HCT116 (cell line): ENCODE results near the gene MYO3B. TPM values are rescaled to one million over a fixed set of nuclear protein-coding genes. Genes with fewer than 3 reads are reported as not detected.
"Not testable (repeated sequence)": the region's sequence is repeated elsewhere in the genome, so short reads cannot be mapped to it uniquely, and the experiment has no call there.

ENCODE experiments used
- ATAC-seq: fragments of 200-7000 bp; cut with Tn5 transposase; 2 replicates; pipeline ENCODE4 v1.9.1; 2020; ENCODE audit warnings: mild to moderate bottlenecking, moderate library complexity
- BruUV-seq: library from RNA; stranded (reverse); fragments of 400-500 nt; replicated peaks from 2 replicates; lab custom pipeline; 2021; lab: Mats Ljungman, UMichigan
- CTCF ChIA-PET: fragments of 300-600 bp; sonication (Branson Sonifier 250); formaldehyde crosslinking; loops from one replicate; lab custom pipeline; 2021; ENCODE audit warnings: antibody characterized with exemption; lab: Charles Lee
- POLR2A ChIA-PET: fragments of 300-600, 350-600 bp; sonication (Branson Sonifier 250); formaldehyde crosslinking; loops from one replicate; lab custom pipeline; 2021; ENCODE audit warnings: antibody characterized with exemption; lab: Charles Lee
- RAD21 ChIA-PET, 2 experiments: fragments of 300-600 bp; sonication (Branson Sonifier 250); formaldehyde crosslinking; loops; one replicate each; lab custom pipeline; 2023; ENCODE audit warnings: low total read pairs in 2 of 2; ENCODE audit not compliant: uncharacterized antibody in 2 of 2, unreplicated experiment in 2 of 2, low non-redundant PET in 1 of 2; lab: Charles Lee
- DNase-seq: peaks from one replicate; pipeline ENCODE4 v3.0.0-alpha.2; 2010; ENCODE audit warnings: low read depth, low spot score
- H2AFZ ChIP-seq: fragments of 200-600 bp; shearing (Covaris generic), sonication (generic); 2 replicates; pipeline ENCODE4 v1.6.1; 2017; ENCODE audit warnings: low read depth, mixed run types, mixed read lengths, antibody characterized with exemption, low read length; ENCODE audit not compliant: poor library complexity, severe bottlenecking
- H3K27ac ChIP-seq: 2 replicates; pipeline ENCODE4 v1.5.1; 2012; ENCODE audit warnings: low read depth, low read length
- H3K27me3 ChIP-seq: fragments of 200-600 bp; sonication (generic); 2 replicates; pipeline ENCODE4 v1.6.1; 2016; ENCODE audit warnings: mixed run types, low read length, mixed read lengths; ENCODE audit not compliant: insufficient read depth
- H3K36me3 ChIP-seq, 2 experiments: fragments of 200-500 bp in 1 of 2; fragments of 200-600 bp in 1 of 2; sonication (Bioruptor generic) in 1 of 2; sonication (generic) in 1 of 2; 2 replicates each; pipeline versions ENCODE4 v1.5.1 to v1.6.1; 2014 to 2016; ENCODE audit warnings: low read length in 2 of 2, inconsistent platforms in 1 of 2, mixed read lengths in 1 of 2, mixed run types in 1 of 2; ENCODE audit not compliant: insufficient read depth in 2 of 2, control insufficient read depth in 1 of 2
- H3K4me1 ChIP-seq, 2 experiments: fragments of 200-600 bp in 1 of 2; sonication (generic) in 1 of 2; 2 replicates each; pipeline versions ENCODE4 v1.5.1 to v1.6.1; 2012 to 2017; ENCODE audit warnings: low read length in 2 of 2, inconsistent platforms in 1 of 2, mild to moderate bottlenecking in 1 of 2, mixed read lengths in 1 of 2, mixed run types in 1 of 2, moderate library complexity in 1 of 2; ENCODE audit not compliant: insufficient read depth in 2 of 2, control insufficient read depth in 1 of 2
- H3K4me2 ChIP-seq: fragments of 200-600 bp; sonication (generic); 2 replicates; pipeline ENCODE4 v1.6.1; 2017; ENCODE audit warnings: mixed run types, low read length, mixed read lengths
- H3K4me3 ChIP-seq, 2 experiments: fragments of 200-600 bp in 1 of 2; sonication (generic) in 1 of 2; replicated peaks in 1 of 2; 2 replicates each; pipeline ENCODE4 v1.5.1; 2011 to 2016; ENCODE audit warnings: low read length in 2 of 2, control low read depth in 1 of 2, low read depth in 1 of 2, mild to moderate bottlenecking in 1 of 2, mixed read lengths in 1 of 2, mixed run types in 1 of 2
- H3K79me2 ChIP-seq: fragments of 200-600 bp; sonication (generic); 2 replicates; pipeline ENCODE4 v1.6.1; 2017; ENCODE audit warnings: mild to moderate bottlenecking, mixed run types, low read length, moderate library complexity, mixed read lengths; ENCODE audit not compliant: insufficient read depth
- H3K9ac ChIP-seq: fragments of 200-600 bp; sonication (generic); 2 replicates; pipeline ENCODE4 v1.6.1; 2016; ENCODE audit warnings: low read length, mixed read lengths
- H3K9me2 ChIP-seq: fragments of 200-600 bp; sonication (generic), shearing (Covaris generic); 2 replicates; pipeline ENCODE4 v1.6.1; 2017; ENCODE audit warnings: mixed run types, mild to moderate bottlenecking, moderate library complexity; ENCODE audit not compliant: insufficient read depth
- H3K9me3 ChIP-seq, 2 experiments: fragments of 200-500 bp in 1 of 2; fragments of 200-600 bp in 1 of 2; sonication (Bioruptor generic) in 1 of 2; sonication (generic) in 1 of 2; 2 replicates each; pipeline ENCODE4 v1.6.1; 2014 to 2017; ENCODE audit warnings: low read length in 2 of 2, mixed read lengths in 2 of 2, inconsistent platforms in 1 of 2, low read depth in 1 of 2, mild to moderate bottlenecking in 1 of 2, mixed run types in 1 of 2, moderate library complexity in 1 of 2; ENCODE audit not compliant: control insufficient read depth in 1 of 2, insufficient read depth in 1 of 2
- H4K20me1 ChIP-seq: fragments of 200-600 bp; sonication (generic), shearing (Covaris generic); 2 replicates; pipeline ENCODE4 v1.6.1; 2017; ENCODE audit warnings: mixed run types, mild to moderate bottlenecking, moderate library complexity; ENCODE audit not compliant: insufficient read depth
- EZH2 ChIP-seq: fragments of 200-600 bp; sonication (generic); IDR thresholded peaks from 2 replicates; pipeline ENCODE4 v1.6.1; 2017; ENCODE audit warnings: antibody characterized with exemption, mixed run types
- RAD21 ChIP-seq: IDR thresholded peaks from 2 replicates; pipeline ENCODE4 v1.6.1; 2012; ENCODE audit warnings: low read depth, mild to moderate bottlenecking
- YY1 ChIP-seq: IDR thresholded peaks from 2 replicates; pipeline ENCODE4 v1.6.1; 2011; ENCODE audit warnings: low read length, low read depth, moderate library complexity, mild to moderate bottlenecking; ENCODE audit not compliant: insufficient replicate concordance; ENCODE audit errors: extremely low read depth
- ZFX ChIP-seq: fragments of 450-650 bp; IDR thresholded peaks from 2 replicates; pipeline ENCODE4 v1.6.1; 2017
- ZNF274 ChIP-seq: fragments of 200-500 bp; sonication (Bioruptor generic); IDR thresholded peaks from 2 replicates; pipeline ENCODE4 v1.6.1; 2014; ENCODE audit warnings: mild to moderate bottlenecking, low read depth, low read length, inconsistent platforms
- intact Hi-C: fragments of 100-400 bp; cut with micrococcal nuclease; formaldehyde crosslinking; loops from 2 replicates; pipeline ENCODE4 v1.10.0; 2022
- total RNA-seq: library from RNA; stranded (reverse); gene quantifications from one replicate; pipeline ENCODE4 v1.2.1, GENCODE V29; 2021; ENCODE audit not compliant: unreplicated experiment
- TF ChIP-seq, protein P1 (sequence below): IDR thresholded peaks from 2 replicates; pipeline ENCODE4 v1.6.1; 2012; ENCODE audit warnings: low read depth
- TF ChIP-seq, protein P2 (sequence below): IDR thresholded peaks from 2 replicates; pipeline ENCODE4 v1.6.1; 2012

The MYO3B gene
- total RNA-seq, 1 experiment from 2014 or later: not detected

GRCh38 chr2:170618948-170619347, 441.0 kb downstream of the MYO3B start:
- H3K9me3 ChIP-seq, intact Hi-C loops, CTCF ChIA-PET, H2AFZ ChIP-seq, RAD21 ChIA-PET, H3K9ac ChIP-seq, ATAC-seq, H3K9me2 ChIP-seq, H3K4me2 ChIP-seq, H3K27me3 ChIP-seq, H3K4me3 ChIP-seq, H3K4me1 ChIP-seq, H3K36me3 ChIP-seq, H4K20me1 ChIP-seq, DNase-seq, BruUV-seq, H3K27ac ChIP-seq, H3K79me2 ChIP-seq, POLR2A ChIA-PET: not testable (repeated sequence)

DNA sequence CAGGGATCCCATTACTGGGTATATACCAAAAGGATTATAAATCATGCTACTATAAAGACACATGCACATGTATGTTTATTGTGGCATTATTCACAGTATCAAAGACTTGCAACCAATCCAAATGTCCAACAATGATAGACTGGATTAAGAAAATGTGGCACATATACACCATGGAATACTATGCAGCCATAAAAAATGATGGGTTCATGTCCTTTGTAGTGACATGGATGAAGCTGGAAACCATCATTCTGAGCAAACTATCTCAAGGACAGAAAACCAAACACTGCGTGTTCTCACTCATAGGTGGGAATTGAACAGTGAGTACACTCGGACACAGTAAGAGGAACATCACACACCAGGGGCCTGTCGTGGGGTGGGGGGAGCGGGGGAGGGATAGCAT, 457.1 kb downstream of the MYO3B start:
- H3K27ac ChIP-seq, H3K4me2 ChIP-seq, intact Hi-C loops, H3K4me3 ChIP-seq, H2AFZ ChIP-seq, H3K9me3 ChIP-seq, DNase-seq, H3K36me3 ChIP-seq, POLR2A ChIA-PET, ATAC-seq, H4K20me1 ChIP-seq, H3K4me1 ChIP-seq, H3K9me2 ChIP-seq, H3K79me2 ChIP-seq, CTCF ChIA-PET, BruUV-seq, RAD21 ChIA-PET, H3K9ac ChIP-seq, H3K27me3 ChIP-seq: not testable (repeated sequence)

GRCh38 chr2:170639635-170640034, 461.7 kb downstream of the MYO3B start:
- Histone ChIP-seq H3K9me2 (no peaks in the 10 kb centered on the region), H3K4me1 (no peaks in the 10 kb centered on the region), H3K36me3 (no peaks in the 10 kb centered on the region), H3K9me3 (no peaks in the 10 kb centered on the region), H4K20me1 (no peaks in the 10 kb centered on the region), H2AFZ (no peak overlapping the region), H3K79me2 (no peaks in the 10 kb centered on the region), H3K9ac (no peak overlapping the region), H3K4me3 (no peak overlapping the region), H3K4me2 (no peak overlapping the region), H3K27me3 (no peaks in the 10 kb centered on the region), H3K27ac (no peak overlapping the region)
- ChIA-PET POLR2A (no interaction called here), RAD21 (no interaction called here), CTCF (no interaction called here)
- ATAC-seq: no peak
- intact Hi-C loops: no loop called here
- no TSS peak for BruUV-seq
- no peak for DNase-seq
- no peak for TF ChIP-seq EZH2
- TF ChIP-seq ZNF274: no peak
- no peak for TF ChIP-seq YY1
- TF ChIP-seq, protein P1, sequence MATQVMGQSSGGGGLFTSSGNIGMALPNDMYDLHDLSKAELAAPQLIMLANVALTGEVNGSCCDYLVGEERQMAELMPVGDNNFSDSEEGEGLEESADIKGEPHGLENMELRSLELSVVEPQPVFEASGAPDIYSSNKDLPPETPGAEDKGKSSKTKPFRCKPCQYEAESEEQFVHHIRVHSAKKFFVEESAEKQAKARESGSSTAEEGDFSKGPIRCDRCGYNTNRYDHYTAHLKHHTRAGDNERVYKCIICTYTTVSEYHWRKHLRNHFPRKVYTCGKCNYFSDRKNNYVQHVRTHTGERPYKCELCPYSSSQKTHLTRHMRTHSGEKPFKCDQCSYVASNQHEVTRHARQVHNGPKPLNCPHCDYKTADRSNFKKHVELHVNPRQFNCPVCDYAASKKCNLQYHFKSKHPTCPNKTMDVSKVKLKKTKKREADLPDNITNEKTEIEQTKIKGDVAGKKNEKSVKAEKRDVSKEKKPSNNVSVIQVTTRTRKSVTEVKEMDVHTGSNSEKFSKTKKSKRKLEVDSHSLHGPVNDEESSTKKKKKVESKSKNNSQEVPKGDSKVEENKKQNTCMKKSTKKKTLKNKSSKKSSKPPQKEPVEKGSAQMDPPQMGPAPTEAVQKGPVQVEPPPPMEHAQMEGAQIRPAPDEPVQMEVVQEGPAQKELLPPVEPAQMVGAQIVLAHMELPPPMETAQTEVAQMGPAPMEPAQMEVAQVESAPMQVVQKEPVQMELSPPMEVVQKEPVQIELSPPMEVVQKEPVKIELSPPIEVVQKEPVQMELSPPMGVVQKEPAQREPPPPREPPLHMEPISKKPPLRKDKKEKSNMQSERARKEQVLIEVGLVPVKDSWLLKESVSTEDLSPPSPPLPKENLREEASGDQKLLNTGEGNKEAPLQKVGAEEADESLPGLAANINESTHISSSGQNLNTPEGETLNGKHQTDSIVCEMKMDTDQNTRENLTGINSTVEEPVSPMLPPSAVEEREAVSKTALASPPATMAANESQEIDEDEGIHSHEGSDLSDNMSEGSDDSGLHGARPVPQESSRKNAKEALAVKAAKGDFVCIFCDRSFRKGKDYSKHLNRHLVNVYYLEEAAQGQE: no peak
- TF ChIP-seq ZFX: no peak
- no peak for TF ChIP-seq RAD21
- TF ChIP-seq, protein P2, sequence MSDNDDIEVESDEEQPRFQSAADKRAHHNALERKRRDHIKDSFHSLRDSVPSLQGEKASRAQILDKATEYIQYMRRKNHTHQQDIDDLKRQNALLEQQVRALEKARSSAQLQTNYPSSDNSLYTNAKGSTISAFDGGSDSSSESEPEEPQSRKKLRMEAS: no peak
